ENCODE results near the gene MORC4.

The MORC4 gene

DNA sequence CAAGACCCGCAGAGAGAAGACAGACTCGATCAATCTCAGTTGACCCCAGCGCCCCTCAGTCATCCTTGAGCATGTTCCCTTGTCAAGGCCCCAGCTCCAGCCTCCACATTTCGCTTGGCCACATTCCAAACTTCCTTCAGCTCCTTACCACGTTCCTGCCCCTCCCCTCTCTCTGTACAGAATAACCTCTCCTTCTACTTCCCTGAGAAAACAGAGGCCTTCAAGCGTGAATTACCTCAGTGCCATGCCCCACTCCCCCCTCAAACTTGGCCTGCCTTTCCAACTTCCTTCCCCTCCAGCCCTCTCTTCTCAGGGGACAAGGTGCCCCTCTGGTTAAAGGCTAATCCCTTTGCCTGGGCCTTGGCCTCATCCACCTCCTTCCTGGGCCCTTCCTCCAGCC, 93.7 kb downstream of the MORC4 start:
- no peak overlapping the region for H3K27ac ChIP-seq
- TF ChIP-seq, protein P1, sequence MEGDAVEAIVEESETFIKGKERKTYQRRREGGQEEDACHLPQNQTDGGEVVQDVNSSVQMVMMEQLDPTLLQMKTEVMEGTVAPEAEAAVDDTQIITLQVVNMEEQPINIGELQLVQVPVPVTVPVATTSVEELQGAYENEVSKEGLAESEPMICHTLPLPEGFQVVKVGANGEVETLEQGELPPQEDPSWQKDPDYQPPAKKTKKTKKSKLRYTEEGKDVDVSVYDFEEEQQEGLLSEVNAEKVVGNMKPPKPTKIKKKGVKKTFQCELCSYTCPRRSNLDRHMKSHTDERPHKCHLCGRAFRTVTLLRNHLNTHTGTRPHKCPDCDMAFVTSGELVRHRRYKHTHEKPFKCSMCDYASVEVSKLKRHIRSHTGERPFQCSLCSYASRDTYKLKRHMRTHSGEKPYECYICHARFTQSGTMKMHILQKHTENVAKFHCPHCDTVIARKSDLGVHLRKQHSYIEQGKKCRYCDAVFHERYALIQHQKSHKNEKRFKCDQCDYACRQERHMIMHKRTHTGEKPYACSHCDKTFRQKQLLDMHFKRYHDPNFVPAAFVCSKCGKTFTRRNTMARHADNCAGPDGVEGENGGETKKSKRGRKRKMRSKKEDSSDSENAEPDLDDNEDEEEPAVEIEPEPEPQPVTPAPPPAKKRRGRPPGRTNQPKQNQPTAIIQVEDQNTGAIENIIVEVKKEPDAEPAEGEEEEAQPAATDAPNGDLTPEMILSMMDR (IDR thresholded peaks at IDR 0.05): no peak
- TF ChIP-seq ZFX (IDR thresholded peaks at IDR 0.05; ENCODE audit: borderline replicate concordance): no peak

- no peak for TF ChIP-seq ZFX (IDR thresholded peaks at IDR 0.05; ENCODE audit: borderline replicate concordance)
- TF ChIP-seq, protein P1 (IDR thresholded peaks at IDR 0.05): no peak
- H3K27ac ChIP-seq: no peak overlapping the region
These were observed 94.8 kb downstream of the MORC4 start for GRCh38 chrX:106905064-106905708.

DNA sequence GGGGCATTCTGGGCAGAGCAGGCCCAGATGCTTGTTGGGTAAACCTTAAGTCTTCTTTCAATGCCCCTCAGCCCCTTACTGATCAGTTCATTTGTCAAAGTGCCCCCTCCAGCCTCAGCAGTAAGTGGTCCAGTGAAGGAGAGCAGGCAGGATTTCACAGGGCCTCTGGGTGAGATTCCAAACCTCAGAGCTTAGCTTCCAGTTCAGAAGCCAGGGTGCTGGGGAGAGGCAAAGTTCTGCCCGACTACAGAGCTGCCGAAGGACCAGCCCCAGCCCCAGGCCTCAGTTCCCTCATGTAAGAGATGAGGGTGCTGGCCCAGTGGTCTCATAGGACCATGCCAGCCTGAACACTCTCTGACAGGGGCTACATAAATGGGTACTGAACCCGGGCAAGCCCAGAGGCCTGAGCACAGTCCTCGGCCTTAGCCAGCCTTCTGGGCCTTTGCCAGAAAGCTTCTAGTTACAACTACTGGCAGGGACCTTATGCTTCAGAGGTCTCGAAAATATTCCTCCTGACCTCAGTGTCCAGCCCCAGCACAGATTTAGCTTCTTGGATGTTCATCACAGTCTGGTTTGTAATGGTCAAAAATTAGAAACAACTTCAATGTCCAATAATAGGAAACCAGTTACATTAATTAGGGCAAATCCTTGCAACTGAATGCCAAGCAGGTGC, 96.0 kb downstream of the MORC4 start:
- TF ChIP-seq, protein P1 (IDR thresholded peaks at IDR 0.05): no peak
- TF ChIP-seq ZFX (IDR thresholded peaks at IDR 0.05; ENCODE audit: borderline replicate concordance): no peak
- H3K27ac ChIP-seq: no peak overlapping the region

- TF ChIP-seq, protein P1 (IDR thresholded peaks at IDR 0.05): no peak
- TF ChIP-seq ZFX (IDR thresholded peaks at IDR 0.05; ENCODE audit: borderline replicate concordance): no peak
- no peak within 1 kb of the TSS for H3K27ac ChIP-seq
These were observed 96.7 kb downstream of the MORC4 start, which contains the start of gene RIPPLY1 for GRCh38 chrX:106903291-106903824. Gene RIPPLY1 (minus strand): TSS chrX:106903341. CDS start chrX:106903287, 54 bp downstream.

DNA sequence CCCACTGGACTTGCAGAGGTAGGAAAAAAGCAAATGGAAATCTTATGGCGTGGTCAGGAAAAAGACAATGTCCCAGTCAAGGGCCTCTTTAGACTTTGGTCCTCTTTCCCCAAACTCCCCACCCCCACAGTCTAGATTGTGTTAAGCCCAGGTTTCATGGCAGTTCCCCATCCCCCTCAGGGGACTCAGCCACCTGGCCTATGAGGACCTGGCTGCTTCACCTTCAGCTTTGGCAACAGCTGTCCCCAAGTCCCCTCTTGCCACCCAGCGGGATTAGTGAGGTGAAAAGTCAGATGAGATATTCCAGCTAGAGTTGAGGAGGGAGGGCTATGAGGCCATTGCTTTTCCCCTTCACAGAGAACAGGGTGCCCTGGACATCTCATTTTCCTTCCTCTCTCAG, 97.3 kb downstream of the MORC4 start:
- no peak overlapping the region for H3K27ac ChIP-seq
- TF ChIP-seq, protein P1 (IDR thresholded peaks at IDR 0.05): no peak
- no peak for TF ChIP-seq ZFX (IDR thresholded peaks at IDR 0.05; ENCODE audit: borderline replicate concordance)

GRCh38 chrX:106901781-106902219, 98.2 kb downstream of the MORC4 start:
- no peak overlapping the region for H3K27ac ChIP-seq
- TF ChIP-seq, protein P1 (IDR thresholded peaks at IDR 0.05): no peak
- TF ChIP-seq ZFX (IDR thresholded peaks at IDR 0.05; ENCODE audit: borderline replicate concordance): no peak

DNA sequence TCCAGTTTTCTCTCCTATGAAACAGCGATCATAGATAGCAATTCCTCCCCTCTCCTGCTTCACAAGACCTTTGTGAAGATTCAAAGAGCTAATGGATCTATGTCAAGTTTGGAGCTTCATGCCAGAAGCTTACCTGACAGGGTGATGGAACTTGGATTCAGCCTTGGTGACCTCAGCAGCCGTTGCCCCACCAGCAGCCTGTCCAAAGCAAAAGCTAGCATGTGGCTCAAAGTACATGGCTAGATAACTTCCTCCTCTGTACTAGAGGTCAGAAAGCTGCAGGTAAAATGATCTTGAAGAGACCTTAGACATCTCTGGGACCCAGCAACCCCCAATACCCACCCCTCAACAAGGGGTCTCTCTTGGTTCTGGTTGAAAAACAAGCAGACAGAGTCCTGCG, 98.7 kb downstream of the MORC4 start:
- H3K27ac ChIP-seq: no peak overlapping the region
- TF ChIP-seq ZFX (IDR thresholded peaks at IDR 0.05; ENCODE audit: borderline replicate concordance): no peak
- TF ChIP-seq, protein P1 (IDR thresholded peaks at IDR 0.05): no peak
